ENCODE results near the gene SLC2A4.

Gene SLC2A4

DNA sequence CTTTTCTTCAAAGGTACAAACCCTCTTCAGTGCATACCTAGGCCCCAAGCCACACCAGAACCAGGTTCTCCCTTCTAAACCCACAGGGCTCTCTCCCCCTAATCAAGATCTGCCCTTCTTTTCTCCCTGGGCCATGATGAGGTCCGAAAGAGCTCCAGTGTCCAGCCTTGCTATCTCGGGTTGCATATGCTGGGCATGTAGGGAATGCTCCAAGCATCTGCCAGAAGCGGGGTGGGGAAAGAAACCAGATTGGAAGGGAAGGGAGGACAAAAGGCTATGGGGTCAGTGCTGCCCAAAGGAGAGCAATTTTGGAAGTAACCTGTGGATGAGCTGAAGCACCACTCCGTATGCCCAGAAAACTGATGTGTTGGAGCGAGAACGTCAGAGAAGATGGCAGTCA is 32.3 kb upstream of the SLC2A4 start:
- DNase-seq: no peak

DNA sequence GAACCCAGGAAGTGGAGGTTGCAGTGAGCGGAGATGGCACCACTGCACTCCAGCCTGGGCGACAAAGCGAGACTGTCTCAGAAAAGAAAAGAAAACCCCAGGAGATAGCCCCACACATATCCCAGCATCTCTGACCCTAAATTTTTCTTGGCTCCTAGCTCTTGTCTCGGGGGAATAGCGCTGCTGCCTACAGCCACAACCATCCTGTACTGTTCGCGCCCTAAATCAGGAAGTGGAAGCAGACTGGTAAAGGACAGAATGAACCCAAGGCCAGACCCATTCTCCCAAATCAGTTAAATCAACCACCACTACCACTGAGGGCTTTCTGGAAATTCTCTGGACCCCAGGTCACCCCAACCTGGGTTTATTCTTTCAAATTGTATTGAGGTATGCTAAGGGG is 31.7 kb upstream of the SLC2A4 start:
- DNase-seq: no peak

DNA sequence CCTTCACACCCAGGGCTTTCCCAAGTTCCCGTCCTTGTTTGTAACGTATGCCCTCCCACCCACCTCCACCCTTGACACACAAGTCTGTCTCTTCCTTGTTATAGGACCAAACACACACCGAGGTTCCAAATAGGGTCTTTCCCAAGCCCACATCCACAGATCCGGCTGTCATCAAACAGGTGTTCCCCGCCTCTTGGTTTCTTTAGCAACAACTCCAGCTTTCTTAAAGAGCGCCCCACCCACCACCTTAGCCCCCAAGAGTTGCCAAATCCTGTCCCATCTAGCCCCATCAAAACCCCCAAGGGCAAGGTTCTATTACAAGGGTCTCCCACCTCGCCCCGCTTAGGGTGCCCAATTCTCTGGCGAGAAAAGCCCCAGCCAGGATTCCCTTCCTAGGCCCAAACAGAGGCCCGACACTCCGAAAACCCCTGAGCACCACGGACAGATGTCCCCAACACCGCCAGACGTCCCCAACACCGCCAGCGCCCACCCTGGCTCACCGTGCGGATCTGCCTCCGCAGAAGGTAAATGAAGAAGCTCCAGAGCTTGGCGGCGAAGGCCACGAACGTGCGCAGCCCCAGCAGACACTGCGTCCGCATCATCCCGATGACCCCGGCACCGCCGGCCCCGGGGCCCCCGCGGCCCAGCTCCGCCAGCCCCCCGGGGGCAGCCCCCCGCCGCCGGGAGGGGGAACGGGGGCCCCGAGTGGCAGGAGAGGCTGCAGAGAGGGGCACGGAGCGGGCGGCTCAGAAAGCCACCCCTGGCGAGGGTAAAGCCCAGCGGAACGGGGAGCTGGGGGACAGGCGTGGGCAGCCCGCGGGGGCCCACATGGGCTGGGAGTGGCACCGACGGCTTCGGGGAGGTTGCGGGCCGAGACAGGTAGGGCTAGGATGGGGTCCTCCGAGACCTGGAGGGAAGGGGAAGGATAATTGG is 30.6 kb upstream of the SLC2A4 start:
- no peak for DNase-seq

DNA sequence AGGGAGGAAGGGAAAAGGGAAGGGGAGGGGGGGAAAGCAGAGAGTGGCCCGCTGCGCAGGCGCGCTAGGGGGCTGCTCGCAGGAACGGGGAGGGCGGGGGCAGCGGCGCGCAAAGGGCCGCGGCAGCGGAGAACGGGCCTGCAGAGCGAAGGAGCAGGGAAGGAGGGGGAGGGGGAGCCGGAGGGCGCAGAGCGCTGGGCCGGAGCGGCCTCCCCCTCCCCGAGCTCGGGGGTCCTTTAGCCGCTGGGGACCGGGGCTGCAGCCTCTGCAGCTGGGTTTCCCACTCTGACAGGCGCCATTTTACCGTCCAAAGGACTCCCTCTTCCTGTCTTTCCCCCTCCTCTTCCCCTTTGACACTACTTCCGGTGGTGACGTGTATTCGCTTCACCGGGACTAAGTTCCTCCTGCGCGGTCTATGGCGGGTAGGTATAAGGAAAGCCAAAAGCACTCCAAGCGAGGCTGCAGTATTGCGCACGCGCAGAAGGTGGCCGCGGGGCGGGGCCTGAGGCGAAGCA is 29.8 kb upstream of the SLC2A4 start, which contains the start of gene CTDNEP1:
TSS of gene CTDNEP1 (minus strand) at position 74 of the 515 bp plus-strand sequence. CDS start 438 bp downstream, outside the sequence.
- DNase-seq: peak; percentile 74

DNA sequence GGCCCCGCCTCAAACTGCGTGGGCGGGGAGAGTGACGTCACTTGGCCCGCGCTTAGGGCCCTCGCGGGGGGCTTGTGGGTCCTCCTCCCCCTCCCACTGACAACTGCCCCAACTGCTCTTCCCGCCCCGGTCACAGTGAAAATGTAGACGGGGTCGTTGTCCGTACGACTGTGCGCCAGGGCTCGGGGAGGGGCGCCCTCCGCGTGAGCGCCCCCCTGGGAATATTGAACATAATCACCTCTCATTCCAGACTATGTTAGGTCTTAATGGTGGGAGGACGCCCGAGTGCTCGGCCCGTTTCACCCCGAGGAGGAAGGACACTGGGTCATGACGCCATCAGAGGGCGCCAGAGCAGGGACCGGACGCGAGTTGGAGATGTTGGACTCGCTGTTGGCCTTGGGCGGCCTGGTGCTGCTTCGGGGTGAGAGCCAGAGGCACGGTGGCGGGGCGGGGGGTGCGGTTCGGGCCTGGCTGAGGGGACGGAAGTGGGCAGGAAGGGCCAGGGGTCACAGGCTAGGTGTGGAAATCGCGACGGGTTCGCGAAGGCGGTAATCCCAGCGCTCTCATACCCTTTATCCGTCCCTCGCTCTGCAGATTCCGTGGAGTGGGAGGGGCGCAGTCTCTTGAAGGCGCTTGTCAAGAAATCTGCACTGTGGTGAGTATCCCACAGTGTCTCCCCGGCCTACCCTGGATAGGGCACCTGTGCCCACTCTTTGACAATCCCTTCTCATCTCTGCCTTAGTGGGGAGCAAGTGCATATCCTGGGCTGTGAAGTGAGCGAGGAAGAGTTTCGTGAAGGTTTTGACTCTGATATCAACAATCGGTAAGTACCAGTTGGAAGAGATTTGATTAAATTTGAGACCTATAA is 29.1 kb upstream of the SLC2A4 start, which contains the start of gene ELP5:
TSS of gene ELP5 (plus strand) at position 40 of the 868 bp plus-strand sequence. CDS start at position 376, 336 bp downstream.
- DNase-seq: peak; percentile 30

DNA sequence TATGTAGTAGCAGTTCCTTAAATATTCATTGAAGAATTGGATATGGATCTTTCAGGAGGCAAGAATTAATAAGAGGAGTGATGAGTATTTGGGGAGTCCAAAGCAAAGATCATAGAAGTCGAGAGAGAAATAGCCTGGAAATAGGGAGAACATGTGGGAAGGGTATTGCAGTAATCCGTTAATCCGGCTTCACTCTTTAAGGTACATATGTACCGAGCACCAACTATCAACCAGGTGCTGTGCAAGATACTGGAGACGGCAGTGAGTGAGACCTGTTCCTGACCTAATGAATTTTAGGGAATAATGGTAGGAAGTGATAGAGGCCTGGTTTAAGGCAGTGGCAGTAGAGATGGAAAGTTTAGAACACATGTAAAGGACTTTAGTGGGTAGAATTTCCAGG is 28.4 kb upstream of the SLC2A4 start:
- DNase-seq: no peak

DNA sequence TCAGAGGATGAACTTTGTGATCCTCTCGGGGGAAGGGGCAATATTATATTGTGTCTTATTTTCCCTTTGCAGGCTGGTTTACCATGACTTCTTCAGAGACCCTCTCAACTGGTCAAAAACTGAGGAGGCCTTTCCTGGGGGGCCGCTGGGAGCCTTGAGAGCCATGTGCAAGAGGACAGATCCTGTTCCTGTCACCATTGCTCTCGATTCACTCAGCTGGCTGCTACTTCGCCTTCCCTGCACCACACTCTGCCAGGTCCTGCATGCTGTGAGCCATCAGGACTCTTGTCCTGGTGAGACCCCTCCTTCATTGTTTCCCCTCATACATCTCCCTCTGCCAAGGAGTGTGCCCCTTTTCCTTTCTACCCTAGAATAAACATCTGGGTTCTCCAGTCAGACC is 27.0 kb upstream of the SLC2A4 start:
- no peak for DNase-seq

DNA sequence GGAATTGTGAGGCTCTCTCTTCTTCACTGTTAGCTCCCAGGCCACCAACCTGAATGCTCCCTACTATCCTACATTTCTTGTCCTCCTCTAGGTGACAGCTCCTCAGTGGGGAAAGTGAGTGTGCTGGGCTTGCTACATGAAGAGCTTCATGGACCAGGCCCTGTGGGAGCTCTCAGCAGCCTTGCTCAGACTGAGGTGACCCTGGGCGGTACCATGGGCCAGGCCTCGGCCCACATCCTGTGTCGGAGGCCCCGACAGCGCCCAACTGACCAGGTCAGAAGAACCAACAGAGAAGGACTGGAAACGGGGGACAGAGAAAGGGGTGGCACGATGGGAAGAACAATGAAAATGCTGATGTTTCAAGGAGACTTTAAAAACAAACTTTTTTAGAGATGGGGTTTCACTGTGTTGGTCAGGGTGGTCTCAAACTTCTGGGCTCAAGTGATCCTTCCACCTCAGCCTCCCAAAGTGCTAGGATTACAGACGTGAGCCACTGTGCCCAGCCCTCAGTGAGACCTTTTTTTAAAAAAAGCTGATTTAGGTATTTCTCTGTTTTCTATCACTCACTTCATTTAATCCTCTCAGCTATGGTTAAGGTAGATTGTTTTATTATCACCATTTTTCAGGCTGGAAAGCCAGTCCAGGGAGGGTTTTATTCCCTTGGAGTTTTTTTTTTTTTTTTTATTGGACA is 24.6 kb upstream of the SLC2A4 start:
- DNase-seq: no peak

DNA sequence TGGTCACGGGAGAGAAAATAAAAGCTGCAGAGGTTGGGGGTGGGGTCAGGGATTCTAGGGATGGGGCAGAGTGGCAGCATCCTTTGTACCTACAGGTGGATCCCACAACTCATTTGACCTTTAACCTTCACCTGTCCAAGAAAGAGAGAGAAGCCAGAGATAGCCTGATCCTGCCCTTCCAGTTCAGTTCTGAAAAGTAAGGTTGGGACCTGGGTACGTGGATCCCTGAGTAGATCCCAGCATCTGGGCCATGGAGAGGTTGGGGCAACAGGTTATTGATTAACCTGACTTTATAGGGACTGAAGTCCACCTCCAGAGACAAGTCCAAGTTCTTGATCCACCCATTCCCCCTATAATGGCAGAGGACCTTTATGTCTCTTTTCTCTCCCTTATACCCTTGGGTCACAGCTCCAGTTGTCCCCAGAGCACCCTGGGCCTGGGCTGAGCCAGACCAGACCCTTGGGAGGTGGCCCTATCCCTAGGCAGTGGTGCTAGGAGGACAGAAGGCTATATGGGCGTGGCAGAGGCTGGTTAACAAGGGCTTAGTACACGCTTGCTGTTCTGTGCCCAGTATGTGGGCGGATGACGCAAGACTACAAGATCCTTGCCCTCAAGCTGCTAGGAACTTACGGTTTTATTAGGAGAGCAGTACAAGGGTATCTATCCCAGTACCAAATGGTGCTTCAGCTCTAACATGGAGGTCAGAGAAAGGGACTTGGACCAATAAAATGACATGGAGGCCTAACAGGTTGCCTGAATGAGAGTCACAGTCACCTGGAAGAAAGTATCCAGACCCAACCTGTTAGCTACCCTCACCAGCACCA is 22.6 kb upstream of the SLC2A4 start:
- no peak for DNase-seq

DNA sequence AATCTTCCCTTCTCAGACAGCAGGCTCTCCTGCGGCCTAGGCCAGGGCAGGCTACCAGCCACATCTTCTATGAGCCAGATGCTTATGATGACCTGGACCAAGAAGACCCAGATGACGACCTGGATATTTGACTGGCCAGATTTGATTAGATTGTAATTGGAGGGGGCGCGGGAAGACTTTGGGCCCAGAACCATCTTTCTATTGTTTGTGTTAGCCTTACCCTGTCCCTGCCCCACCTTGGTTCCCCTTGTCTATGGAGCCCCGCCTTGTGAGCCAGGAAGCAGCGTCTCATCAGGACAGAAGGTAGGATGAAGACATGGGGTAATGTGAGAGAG is 22.0 kb upstream of the SLC2A4 start:
- no peak for DNase-seq

DNA sequence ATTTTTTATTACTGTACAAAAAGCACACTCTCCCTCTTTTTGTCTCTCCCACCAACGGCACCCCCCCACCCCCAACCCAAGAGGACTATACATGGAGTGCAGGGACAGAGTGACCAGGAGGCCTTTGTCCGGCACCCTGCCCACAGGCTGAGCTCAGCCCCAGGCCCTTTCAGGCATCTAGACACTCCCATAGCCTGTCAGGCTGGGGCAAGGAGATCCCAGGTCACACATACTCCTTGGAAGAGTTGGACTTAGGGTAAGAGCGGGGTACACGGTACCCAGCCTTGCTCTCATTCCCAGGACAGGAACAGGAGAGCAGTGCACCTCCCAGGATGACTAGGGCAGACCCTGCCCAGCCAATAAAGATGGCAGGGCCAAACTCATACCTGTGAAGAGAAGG is 21.4 kb upstream of the SLC2A4 start:
- no peak for DNase-seq

DNA sequence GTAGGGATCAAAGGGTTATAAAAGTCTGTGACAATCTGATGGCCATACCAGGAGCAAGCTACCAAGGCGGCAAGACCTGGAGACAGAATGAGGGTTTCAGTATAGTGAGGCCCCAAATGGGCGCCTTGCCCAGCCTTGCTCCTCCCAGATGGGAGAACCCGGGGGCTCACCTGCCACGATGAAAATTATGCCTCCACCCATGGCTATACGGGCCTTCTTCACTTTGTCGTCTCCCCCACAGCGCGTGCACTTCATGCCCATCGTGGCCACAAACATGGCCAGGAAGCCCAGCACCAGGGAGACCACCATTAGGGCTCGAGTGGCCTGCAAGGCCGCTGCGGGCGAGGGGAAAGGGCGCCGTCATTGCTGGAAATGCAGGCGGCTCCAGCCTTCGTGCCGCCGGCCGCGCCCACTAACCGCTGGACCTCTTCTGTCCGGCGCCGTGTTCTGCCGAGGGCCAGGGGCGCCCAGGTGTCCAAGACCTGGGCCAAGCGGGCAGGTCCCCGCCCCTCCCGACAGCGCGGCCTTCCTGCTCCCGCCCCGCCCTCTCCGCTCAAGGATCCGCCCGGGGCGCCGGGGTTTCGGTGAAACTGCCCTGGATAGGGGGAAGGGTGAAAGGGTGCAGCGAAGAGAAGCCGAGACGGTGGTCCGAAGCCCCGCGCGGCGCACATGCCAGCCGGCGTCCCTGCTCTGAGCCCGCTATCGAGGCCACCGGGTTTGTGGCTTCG is 20.7 kb upstream of the SLC2A4 start:
- DNase-seq: no peak

DNA sequence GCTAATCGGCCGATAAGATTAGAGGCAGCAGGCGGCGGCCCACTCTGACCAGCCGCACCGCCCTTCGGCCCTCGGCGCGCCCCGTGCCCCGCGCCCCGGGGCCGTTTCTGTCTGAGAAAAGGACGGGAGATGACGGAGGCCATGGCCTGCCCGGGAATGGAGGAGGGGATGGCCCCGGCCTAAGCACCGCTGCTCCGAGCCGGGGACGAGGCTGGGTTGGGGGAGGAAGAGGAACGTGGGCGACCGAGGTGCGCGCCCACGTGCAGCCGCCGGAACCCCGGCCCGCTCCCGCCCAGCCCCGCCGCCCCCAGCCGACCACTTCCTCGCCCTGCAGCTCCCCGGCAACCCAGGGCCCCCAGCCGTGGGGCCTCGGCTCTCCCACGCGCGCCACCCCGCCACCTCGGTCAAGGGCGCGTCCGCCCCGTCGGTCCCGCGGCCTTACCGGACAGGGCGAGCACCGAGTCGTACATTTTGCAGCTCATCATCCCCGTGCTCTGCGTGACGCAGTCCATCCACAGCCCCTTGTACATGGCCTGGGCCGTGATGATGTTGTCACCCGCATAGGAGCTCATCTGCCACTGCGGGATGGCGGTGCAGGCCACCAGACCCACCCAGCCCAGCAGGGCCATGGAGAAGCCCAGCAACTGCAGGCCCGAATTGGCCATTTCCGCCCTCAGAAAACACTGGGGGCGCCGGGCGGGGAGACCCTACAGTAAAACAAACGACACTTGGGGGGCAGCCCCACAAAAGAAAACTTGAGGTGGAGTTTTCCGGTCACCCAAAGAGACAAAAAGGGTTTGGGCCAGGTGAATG is 19.9 kb upstream of the SLC2A4 start:
- DNase-seq: no peak

DNA sequence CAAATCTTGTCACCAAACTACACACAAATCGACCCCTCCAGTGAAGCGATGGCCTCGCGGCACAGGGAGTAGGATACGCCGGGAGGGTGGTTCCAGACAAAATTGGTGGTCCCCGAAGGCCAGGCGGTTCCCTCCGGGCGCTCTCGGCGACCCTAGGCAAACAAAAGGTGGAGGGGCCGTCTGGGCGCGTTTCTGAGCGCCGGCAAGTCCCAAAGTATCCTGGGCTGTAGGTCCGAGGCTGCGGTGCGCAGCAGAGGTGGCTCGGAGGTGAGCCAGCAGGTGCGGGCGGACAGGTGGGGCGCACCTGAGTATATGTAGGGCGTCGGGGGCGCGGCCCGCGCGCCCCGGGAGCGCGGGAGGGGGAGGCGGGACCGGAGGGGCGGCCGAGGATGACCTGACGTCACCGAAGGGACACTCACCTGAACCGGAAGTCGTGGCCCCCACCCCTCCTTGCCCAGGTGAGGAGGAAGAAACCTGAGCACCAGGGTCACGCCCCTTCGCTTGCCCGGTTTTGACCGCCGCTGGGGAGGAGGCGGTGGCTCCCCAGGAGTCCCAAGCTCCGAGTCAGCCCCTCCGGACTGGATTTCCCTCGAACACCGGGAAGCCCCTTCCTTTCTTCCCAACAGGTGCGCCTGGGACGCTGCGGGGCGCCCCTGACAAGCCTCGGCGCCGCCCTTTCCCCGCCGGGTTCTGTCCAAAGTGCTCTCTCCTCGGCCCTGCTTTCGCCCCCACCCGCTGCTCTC is 19.2 kb upstream of the SLC2A4 start, which contains the start of gene CLDN7:
TSS of gene CLDN7 (minus strand) at position 287 of the 743 bp plus-strand sequence. CDS start 435 bp downstream, outside the sequence.
- DNase-seq: no peak

DNA sequence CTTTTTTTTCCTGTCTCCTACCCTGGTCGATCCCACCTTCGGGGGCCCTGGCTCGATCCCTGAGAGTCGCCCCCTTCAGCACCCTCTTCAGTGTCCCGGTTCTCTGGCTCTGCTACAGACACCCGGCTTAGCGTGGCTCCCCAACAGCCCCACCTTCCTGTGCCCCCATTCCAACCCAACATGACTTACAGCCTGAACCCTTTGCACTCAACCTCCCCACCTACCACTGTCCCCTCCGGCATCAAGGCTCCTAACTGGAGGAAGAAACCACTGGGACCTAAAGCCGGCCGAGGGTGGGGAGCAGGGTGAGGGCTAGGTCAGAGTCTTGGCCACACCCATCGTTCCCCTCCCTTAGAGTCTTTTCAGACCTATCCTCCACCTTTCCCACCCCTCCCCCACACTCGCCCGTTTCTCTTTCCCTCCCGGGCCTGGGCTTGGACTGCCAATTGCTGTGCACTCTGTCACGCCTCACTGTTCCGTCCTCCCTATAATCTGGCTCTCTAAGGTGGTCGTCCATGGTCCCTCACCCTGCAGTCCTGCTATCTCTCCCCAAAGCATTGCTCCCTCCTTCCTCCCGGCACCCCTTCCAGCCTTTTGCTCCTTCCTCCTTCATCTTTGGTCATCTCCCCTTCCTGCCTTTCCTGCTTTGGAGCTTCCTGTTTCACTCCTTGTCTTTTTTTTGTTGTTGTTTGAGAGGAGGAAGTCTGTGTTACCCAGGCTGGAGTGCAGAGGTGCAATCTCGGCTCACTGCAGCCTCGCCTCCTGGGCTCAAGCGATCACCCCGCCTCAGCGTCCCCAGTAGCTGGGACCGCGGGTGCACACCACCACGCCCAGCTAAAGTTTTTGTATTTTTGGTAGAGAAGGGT is 18.4 kb upstream of the SLC2A4 start:
- no peak for DNase-seq

DNA sequence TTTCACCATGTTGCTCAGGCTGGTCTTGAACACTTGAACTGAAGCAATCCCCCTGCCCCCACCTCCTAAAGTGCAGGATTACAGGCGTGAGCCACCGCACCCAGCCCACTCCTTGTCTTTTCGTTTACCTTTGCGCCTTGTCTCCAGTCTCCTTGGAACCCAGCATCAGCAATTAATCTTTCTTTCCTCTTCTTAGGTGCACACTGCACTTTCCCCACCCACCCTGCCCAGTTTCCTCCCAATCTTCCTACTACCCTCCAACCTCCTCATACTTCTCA is 17.8 kb upstream of the SLC2A4 start:
- DNase-seq: no peak

DNA sequence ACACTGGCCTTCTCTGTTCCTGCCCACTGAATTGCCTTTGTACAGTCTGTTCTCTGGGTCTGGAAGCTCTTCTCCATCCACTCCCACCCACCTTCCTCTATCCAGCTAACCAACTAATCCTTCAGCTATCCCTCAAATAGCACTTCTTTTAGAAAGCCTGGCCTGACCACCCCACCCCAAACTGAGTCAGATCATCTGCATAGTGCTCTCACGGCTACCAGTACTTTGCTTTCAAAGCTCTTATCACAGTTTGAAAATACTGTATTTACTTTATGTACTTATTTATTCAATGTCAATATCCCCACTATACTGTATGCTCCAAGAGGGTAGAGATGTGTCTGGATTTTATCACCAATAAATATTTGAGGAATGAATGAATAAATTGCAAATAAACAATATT is 14.7 kb upstream of the SLC2A4 start:
- no peak for DNase-seq

DNA sequence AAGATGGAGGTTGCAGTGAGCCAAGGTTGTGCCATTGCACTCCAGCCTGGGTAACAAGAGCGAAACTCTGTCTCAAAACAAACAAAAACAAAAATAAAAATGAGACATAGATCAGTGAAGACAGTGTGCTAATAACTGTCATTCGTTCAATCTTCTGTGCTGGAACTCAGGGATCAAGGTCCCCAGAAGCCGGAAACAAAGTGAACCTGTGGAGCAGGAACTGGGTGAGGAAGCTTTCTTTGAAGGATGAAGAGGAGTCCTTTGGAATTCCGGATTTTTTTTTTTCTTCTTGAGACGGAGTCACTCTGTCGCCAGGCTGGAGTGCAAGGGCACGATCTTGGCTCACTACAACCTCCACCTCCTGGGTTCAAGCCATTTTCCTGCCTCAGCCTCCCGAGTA is 2.1 kb upstream of the SLC2A4 start:
- no peak for DNase-seq
